GM06990 (cell line): ENCODE results near the gene FTO.

Experiments used
- DNase-seq: peaks from one replicate; pipeline ENCODE4 v3.0.0-alpha.2; 2011; ENCODE audit not compliant: insufficient read length; ENCODE audit errors: extremely low read depth
- H3K27me3 ChIP-seq: replicated peaks from 2 replicates; pipeline ENCODE4 v1.6.0; 2011; ENCODE audit warnings: low read length; ENCODE audit not compliant: control insufficient read depth, insufficient read depth
- H3K36me3 ChIP-seq: 2 replicates; pipeline ENCODE4 v1.5.1; 2011; ENCODE audit warnings: low read length; ENCODE audit not compliant: control insufficient read depth, insufficient read depth
- H3K4me3 ChIP-seq: replicated peaks from 2 replicates; pipeline ENCODE4 v1.5.1; 2011; ENCODE audit warnings: low read depth, mild to moderate bottlenecking, control low read depth, low read length
- CTCF ChIP-seq: IDR thresholded peaks from 2 replicates; pipeline ENCODE4 v1.5.1; 2011; ENCODE audit warnings: low read length, control low read depth, mild to moderate bottlenecking, inconsistent platforms; ENCODE audit not compliant: insufficient read depth, poor library complexity, severe bottlenecking

The FTO gene

GRCh38 chr16:54063279-54063773, 359.4 kb downstream of the FTO start:
- no peak for DNase-seq
- no peaks in the 10 kb centered on the region for H3K27me3 ChIP-seq
- TF ChIP-seq CTCF, result no peak
- H3K36me3 ChIP-seq, result no peaks in the 10 kb centered on the region
- no peak overlapping the region for H3K4me3 ChIP-seq

GRCh38 chr16:54066451-54067105, 362.6 kb downstream of the FTO start:
- H3K4me3 ChIP-seq, result no peak overlapping the region
- H3K36me3 ChIP-seq, result no peaks in the 10 kb centered on the region
- H3K27me3 ChIP-seq, result no peaks in the 10 kb centered on the region
- no peak for DNase-seq
- no peak for TF ChIP-seq CTCF

- Histone ChIP-seq H3K27me3 (no peaks in the 10 kb centered on the region), H3K36me3 (no peaks in the 10 kb centered on the region), H3K4me3 (no peak overlapping the region)
- DNase-seq, result no peak
- no peak for TF ChIP-seq CTCF
Measured at GRCh38 chr16:54067322-54068065, 363.5 kb downstream of the FTO start.

- H3K27me3 ChIP-seq, result no peaks in the 10 kb centered on the region
- TF ChIP-seq CTCF, result no peak
- no peaks in the 10 kb centered on the region for H3K36me3 ChIP-seq
- H3K4me3 ChIP-seq, result no peak overlapping the region
- no peak for DNase-seq
Measured at GRCh38 chr16:54068212-54068611, 364.3 kb downstream of the FTO start.

- no peaks in the 10 kb centered on the region for H3K36me3 ChIP-seq
- DNase-seq, result no peak
- no peak for TF ChIP-seq CTCF
- no peak overlapping the region for H3K4me3 ChIP-seq
- H3K27me3 ChIP-seq, result no peaks in the 10 kb centered on the region
Measured at GRCh38 chr16:54069601-54070239, 365.8 kb downstream of the FTO start.
